GM19043 (cell line): ENCODE measurements around the gene MSL3.

Experiments used
- ATAC-seq: cut with Tn5 transposase; IDR thresholded peaks from one replicate; pipeline ENCODE4 v1.9.1; 2021; ENCODE audit warnings: low read depth; ENCODE audit not compliant: unreplicated experiment

Gene MSL3

DNA sequence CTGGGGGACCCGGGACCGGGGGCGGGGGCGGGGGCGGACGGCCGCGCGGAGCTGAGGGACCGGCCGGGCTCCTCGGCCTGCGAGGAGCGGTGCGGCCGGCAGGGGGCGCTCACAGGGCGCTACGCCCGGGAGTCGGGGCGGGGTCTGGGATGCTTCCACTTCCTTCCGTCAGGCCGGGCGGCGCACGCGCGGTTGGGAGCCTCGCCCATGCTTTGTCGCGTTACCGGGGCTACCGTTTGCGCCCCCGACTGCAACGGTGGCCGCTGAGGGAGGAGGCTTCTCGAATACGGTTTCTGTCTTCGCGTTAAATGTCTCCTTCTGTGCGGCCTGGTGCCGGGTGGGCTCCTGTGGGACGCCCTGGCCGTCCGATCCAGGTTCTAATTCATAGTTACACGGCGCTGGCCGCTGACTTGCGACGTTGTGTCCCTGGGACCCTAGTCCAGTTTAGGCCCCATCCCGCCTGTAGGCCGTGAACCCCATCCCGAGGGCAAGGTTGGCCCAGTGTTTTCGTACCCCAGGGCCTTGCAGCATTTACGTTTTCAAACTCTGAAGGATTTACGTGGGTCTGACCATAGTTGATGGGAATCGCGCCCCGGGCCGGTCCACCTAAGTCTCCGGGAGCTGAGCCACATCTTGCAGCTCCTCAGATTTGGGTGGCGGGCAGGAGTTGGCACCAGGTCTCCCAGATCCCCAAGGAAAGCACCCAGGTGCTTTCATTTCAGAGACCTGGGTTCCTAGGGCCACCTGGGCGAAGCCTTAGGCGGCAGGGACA is 549 bp downstream of the MSL3 start:
- peak; percentile 41 for ATAC-seq

DNA sequence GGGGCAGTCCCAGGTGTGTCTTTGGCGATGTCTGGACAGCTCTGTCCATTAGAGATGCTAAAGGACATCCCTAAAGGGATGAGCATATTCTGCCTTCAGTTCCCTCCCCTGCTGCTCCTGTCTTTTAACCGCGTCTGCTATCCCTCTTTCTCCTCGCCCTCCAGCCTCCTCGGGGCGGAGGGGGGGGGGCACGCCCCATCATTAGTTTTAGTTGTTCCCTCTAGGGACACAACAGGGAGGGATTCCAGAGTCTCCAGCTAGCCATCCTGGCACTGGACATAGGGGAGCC is 1.1 kb downstream of the MSL3 start:
- ATAC-seq = no peak

DNA sequence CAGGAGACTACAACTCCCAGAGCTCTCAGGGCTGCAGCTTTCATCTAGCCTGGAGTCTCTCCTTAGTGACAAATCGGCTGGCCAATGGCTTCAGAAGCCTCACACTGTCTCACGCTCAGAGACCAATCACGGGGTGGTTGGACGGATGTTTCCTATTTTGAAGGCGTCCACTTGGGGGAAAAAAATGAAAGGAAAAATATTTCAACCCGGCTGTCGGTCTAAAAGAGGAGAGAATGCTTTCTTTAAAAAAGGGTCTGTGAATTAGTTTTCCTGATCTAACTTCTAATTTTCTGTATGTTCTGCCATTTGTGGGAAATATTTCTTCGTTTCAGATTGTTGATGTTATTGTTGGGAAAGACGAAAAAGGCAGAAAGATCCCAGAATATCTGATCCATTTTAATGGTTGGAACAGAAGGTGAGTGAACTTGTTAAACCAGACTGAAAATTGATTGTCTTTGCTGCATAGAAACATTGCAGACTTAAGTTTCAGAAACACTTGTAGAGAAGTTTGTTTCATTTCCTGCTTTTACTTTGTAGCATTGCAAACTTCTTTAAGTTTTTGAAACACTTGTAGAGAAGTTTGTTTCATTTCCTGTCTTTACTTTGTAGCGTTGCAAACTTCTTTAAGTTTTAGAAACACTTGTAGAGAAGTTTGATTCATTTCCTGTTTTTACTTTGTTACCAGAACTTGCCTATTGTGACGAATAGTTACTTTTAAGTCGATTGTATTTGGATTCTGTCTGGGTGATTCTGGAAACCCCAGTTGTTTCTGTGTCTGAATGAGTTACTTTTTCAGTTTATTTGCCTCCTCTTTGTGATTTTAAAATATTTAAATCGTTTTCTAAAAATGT is 1.6 kb downstream of the MSL3 start:
- peak; percentile 63 for ATAC-seq

DNA sequence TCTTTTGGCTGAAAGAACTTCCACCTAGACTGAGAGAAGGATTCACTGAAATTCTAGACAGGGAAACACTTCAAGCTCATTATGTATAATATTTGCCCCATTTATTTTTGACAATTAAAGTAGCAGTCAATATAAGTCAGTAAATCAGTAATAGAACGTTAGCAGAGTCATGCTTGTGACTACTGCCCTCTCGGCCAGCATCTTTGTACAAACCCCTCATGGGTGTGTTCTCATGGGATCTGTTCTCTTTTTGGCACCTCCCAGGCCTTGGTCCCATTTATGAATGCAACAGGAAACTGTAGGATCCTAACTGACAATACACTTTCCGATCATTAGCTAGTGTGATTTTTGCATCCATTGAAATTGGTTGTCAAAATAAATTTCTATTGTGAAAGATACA is 2.9 kb downstream of the MSL3 start:
- ATAC-seq = no peak

DNA sequence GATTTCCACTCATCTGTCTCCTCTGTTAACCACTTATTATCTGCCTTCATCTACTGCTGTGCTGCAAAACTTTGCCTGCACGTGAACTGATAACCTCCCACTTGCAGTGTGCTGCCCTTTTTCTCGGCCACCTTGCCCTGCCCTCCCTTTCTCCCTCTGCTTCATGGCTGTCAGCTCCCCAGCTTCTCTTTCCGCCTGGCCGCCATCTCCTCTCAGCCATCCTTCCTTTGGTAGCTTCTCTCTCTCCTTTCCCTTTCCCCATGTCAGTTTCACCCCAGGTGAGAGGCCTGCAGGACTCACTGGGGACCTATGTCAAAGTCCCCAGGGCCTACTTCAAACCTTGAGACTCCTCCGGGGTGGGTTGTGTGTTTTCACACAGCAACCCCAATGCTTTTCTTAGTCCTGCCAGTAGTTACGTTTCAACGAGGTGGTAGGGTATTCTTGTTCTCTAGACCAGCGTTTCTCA is 6.6 kb downstream of the MSL3 start:
- ATAC-seq = no peak

DNA sequence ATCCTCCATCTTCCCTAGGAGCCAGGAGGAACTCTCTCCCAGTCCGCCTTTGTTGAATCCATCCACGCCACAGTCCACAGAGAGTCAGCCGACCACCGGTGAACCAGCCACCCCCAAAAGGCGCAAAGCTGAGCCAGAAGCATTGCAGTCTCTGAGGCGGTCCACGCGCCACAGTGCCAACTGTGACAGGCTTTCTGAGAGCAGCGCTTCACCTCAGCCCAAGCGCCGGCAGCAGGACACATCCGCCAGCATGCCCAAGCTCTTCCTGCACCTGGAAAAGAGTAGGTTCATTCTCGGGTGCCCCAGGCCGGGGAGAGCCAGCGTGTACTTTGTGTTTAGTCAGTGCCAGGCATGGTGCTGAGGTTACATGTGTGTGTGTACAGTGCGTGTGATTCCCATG is 7.4 kb downstream of the MSL3 start:
- ATAC-seq = no peak

DNA sequence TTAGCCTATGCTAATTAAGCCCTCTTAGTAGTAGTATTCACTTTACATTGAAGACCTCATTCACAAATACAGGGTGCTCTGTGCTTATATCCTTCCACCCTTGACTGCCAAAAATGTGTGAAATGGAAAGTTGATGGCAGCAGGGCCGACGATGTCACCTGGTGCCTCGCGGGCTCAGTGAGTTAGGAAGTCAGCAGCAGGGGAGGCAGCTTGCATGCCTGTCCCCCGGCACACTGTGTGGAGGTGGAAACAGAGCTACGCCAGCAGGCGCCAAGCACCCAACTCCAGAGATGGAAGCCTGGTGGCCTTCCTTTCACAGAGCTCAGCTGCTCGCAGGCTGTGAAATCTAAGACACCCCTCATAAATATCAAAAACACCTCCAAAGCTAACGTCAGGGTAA is 8.4 kb downstream of the MSL3 start:
- no peak for ATAC-seq

DNA sequence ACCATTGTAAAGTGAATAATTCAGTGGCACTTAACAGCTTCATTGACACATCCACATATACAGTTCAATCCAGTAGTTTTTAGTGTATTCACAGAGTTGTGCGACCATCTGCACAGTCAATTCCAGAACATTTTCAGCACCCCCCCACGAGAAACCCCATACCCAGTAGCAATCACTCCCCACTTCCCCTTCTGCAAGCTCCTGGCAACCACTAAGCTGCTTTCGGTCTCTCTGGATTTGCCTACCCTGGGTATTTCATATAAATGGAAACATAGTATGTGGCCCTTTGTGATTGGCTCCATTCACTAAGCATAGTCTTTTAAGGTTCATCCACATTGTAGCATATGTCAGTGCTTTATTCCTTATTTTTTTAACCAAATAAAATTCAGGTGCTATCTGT is 10.0 kb downstream of the MSL3 start:
- ATAC-seq = no peak

DNA sequence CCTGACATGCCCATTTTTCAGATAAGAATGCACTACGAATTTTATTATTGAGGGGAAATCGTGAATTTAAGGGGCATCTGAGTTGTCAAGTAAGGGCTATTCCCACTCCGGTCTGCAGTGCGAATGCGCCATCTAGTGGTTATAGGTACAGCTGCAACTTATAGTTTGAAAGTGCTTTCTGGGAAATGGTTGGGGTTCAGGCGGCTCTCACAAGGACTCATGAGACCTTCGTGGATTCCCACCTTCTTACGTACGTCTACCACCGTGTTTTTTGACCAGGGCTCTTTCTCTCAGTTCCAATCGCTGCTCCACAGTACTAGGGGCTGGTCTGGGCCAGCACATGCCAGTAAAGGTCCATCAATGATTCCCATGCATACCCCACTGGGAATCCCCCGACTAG is 12.3 kb downstream of the MSL3 start:
- peak; percentile 43 for ATAC-seq

DNA sequence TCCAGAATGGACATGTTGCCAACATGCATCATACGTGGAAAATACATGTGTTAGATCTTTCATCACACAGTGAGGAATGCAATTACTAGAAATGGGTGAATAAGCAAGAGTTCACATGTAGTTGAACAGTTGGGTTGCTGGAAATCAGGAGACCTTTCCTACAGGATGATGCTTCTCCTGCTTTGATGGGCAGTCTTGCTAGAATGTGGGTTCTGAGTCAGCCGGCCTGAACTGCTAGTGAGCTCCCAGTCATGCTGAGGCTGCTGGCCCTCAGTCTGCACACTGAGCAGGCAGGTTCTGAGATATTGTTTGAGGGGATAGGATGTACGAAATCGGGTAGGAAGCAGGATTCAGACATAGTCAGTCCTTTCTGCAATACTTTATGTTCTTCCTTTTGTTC is 20.2 kb downstream of the MSL3 start:
- ATAC-seq = no peak

DNA sequence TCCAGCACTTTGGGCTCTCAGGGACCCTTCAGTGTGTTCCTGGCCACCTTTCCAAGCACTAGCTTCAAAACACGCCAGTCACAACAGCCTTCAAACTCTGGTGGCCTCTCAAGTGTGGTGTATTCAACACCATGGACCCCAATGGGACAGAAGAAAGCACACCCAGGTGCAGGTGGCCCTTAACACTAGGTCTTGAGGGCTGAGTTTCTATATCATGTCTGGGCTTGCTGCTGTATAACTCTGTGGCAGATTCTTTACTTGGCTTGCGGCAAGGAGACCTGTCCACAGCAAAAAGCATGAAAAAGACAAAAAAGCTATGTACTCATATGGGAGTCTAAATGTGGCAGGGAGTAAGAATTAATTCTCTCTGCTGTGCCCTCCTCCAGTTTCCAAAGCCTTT is 23.1 kb downstream of the MSL3 start:
- no peak for ATAC-seq

DNA sequence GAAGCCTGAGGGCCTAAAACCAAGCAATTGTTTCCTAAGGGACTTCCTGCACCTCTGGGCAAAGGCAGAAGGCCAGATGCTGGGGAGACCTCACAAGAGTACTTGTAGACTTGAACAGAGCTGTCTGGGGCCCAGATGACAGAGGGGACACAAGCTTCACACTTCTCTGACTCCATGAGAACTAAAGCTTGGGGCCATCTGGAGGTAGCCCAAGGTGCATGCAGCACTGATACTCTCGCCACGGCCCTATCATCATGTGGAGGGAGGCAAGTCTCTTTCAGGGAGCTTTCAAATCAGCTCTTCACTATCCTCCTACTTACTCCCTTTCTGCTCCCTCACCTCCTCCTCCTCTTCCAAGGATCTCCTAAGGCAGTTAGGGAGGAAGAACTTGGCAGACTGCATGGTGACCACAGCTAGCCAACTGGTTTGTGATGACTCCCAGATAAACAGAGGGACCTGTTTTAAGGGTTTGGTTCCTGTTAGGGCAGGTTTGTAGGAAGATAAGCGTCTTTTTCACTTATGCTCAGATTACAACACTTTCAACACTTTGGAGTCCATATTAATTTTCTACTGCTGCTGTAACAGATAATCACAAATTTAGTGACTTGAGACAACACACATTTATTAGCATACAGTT is 23.8 kb downstream of the MSL3 start:
- no peak for ATAC-seq

DNA sequence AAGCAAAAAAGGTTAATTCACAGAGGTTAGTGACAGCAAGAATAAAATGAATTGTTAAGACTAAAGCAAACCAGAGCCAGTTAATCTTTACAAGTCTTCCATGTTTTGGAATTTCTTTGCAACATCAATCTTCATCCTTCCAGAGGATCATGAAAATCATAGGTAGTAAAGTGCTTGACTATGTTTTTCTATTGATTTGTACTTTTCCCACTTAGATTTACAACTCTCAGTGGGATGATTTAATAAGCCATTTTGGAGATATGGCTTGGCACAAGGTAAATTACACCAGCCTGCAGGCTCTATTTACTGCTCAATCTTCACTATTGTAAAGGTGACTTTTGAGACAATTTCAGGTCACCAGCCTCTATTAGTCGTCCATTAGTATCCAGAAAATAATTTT is 26.5 kb downstream of the MSL3 start:
- no peak for ATAC-seq

DNA sequence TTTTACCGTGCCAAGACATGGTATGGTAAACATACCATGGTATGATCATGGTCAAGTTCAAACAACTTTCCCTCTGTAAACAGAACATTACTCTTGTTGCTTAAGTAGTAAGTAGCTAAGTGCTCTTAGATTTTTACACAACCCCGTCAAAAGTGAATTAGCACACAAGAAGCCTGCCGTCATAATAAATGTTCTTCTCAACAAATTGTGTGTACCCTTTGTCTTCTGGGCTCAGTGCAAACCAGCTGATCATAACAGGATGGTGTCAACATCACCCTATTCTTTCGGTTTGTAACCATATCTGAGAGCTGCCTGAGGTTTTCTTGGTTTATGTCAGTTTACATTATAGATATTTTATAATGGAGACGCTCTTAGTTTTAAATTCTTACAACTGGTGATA is 28.8 kb downstream of the MSL3 start:
- ATAC-seq = no peak

DNA sequence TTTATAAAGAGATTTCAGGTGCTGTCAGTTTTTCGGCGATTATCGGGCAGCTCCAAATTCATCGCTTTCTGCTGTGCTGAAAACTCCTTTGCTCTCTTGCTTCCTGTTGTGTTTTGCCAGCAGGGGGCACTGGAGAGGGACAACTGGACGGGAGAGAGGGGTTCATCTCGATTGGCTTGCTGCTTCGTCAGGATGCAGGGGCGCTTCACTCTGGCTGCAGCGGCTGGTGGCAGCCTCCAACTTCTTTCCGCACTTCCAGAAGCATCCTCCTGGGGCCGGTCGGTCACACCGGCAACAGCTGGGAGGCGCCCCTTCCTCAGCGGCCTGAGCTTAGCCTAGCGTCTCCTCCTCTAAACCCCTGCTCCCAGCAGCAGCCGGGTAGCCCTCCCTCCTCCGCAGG is 29.5 kb downstream of the MSL3 start:
- peak; percentile 61 for ATAC-seq

DNA sequence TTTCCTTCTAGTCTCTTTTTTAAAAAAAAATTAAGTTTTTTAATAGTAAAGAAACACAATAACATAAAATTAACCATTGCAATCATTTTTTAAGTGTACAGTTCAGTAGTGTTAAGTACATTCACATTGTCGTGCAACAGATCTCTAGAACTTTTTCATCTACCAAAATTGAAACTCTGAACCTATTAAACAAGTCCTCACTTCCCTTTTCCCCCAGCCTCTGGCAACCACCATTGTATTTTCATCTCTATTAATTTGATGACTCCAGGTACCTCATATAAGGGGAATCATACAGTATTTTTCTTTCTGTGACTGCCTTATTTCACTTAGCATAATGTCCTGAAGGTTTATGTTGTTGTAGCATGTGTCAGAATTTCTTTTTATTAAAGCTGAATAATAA is 31.8 kb downstream of the MSL3 start:
- ATAC-seq = peak; percentile 28

DNA sequence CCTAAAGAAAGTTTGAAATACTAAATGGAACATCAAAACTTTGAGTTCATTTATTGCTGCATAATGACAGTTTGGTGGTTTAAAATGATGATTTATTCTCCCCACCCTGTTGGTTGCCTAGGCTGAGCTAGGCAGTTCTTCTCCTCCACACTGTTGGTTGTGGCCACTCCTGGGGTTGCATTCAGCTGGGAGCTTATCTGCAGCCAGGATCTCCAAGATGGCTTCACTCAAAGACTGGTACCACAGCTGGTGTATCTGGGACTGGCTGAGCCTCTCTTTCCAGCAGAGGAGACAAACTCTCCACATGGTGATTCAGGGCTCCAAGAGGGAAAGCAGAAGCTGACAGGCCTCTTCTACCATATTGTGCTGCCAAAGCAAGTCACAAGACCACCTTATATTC is 33.1 kb downstream of the MSL3 start:
- no peak for ATAC-seq

DNA sequence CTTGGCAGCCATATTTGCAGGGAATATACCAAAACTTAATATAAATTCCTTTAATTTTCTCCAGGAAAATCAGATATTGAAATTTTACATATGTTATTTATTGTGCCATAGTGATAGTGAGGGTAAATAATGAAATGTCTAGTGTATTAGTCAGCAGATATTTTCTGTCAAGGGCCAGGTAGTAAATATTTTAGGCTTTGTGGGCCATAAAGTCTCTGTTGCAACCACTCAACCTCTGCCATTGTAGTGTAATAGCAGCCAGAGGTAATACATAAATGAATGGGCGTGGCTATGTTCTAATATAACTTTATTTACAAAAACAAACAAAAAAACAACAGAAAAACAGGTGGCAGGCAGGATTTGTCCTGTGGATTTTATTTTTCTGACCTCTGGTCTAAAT is 33.5 kb downstream of the MSL3 start:
- no peak for ATAC-seq

DNA sequence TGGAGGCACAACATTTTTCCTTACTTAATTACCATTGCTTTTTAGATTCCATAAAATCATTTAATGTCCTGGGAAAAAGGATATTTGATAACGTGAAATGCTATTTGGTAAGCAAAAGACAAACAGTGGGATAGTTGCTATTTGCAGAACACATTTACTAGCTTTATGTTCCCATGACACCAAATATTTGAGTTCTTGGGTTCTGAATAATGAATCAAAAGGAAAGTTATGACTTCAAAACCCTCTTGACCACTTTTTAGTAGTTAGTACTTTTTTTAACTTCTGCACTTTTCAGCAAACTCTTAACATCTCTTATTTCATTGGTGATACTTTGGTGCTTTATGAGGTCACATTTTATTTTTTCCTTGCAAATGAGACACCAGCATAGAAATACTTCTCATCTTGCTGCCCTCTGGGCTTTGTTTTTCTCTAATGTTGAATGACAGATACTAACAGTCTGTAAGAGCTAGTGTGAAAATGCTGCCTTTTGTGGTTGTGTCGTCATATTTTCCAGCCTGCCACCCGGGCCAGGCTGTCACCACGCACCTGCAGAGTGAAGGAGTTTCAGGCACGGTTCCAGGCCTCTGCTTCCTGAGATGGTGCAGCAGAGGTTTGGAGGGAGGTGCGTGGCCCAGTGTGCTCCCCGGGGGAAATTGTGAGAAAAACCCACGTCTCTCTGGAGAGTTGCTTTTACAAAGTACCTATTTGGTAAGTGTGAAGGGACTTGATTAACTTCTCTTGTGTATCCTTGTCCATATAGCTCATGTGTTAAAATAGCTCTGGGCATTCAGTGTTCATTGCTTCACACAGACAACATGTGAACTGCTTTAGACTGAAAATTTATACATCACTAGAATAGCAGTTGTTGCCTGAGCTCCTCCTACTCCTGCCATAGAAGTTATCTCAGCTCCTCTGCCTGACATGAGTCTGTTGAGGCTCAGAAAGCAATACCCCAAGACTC is 34.7 kb downstream of the MSL3 start:
- ATAC-seq = peak; percentile 73

DNA sequence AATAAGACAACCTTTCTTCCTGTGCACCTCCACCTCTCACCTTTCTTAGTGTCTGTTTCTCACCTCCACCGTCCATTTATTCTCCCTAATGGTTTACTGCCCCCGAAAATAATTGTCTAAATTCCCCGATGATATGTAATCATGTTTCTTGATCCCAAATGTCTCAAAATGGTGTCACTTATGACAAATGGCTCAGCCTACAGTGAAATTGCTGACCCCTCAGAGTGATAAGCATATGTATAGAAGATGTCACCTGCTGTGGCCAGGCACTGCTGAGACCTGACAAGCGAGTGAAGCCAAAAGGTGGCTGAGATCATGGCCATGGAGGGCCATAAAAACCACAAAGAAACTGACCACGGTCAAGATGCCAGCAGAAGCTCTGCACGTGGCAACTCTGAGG is 35.7 kb downstream of the MSL3 start:
- no peak for ATAC-seq

DNA sequence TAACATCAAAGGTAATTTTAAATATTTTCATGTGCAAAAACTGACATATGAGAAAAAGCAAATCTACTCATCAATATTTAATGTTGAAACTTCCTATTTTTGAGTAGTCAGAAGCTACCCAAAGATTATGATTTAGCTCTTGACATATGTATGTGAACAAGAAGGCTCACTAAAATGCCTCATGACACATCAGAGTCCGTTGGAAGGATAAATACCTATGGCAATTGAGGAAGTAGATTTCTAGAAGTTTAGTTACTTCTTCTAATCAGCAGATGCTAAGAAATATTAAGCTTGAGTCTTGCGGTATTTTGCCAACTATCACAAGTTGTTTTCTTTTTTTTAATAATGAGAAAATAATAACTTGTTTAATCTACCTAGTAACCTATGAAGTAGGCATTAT is 55.3 kb downstream of the MSL3 start:
- ATAC-seq = no peak
